MM.1S (cell line): ENCODE measurements around the gene SART3.

Experiments used
- CTCF ChIP-seq: fragments of 300-600 bp; sonication (generic); IDR thresholded peaks from 2 replicates; pipeline ENCODE4 v1.5.1; 2016; ENCODE audit warnings: antibody characterized with exemption, low read length, mixed read lengths
- EZH2 ChIP-seq: fragments of 300-600 bp; sonication (generic); optimal IDR thresholded peaks from 2 replicates; pipeline ENCODE3; 2017; ENCODE audit warnings: low read depth, mild to moderate bottlenecking, antibody characterized with exemption, low read length, mixed read lengths
- EZH2phosphoT487 ChIP-seq: fragments of 300-600 bp; sonication (generic); IDR thresholded peaks from 2 replicates; pipeline ENCODE4 v1.6.1; 2018; ENCODE audit warnings: antibody characterized with exemption, low read length

GRCh38 chr12:108475396-108475795 lies 85.6 kb downstream of the SART3 start:
- TF ChIP-seq CTCF: no peak
- no peak for TF ChIP-seq EZH2phosphoT487
- no peak for TF ChIP-seq EZH2
